GM12872 (cell line): ENCODE data around the gene ITGB4.

ENCODE experiments used
- CTCF ChIP-seq: IDR thresholded peaks from 3 replicates; pipeline ENCODE4 v1.5.1; 2011; ENCODE audit warnings: low read depth, mild to moderate bottlenecking, low read length, moderate library complexity; ENCODE audit not compliant: insufficient read depth

Gene ITGB4

GRCh38 chr17:75763613-75764416 lies 42.6 kb downstream of the ITGB4 start:
- no peak for TF ChIP-seq CTCF

DNA sequence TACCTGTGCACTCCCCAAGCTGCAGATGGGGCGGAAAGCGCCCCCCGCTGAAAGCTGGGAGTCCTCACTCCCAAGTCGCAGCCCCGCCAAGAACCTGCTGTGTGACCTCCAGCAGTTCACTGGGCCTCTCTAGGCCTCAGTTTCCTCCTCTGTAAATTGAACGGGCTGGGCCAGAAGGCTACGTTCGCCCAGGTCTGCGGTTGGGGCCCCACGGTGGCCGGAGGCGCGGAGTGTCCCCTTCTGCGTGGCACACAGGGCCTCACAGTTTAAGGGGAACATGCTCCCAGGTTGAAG lies 43.1 kb downstream of the ITGB4 start:
- no peak; the same call in 1 of the 3 replicates for TF ChIP-seq CTCF

GRCh38 chr17:75764711-75765421 lies 43.6 kb downstream of the ITGB4 start, which contains the start of gene GALK1:
TSS of gene GALK1 (minus strand) at chr17:75765192. CDS start at chr17:75765136, 56 bp downstream.
- TF ChIP-seq CTCF = peak; percentile 67; the same call in 1 of the 3 replicates

DNA sequence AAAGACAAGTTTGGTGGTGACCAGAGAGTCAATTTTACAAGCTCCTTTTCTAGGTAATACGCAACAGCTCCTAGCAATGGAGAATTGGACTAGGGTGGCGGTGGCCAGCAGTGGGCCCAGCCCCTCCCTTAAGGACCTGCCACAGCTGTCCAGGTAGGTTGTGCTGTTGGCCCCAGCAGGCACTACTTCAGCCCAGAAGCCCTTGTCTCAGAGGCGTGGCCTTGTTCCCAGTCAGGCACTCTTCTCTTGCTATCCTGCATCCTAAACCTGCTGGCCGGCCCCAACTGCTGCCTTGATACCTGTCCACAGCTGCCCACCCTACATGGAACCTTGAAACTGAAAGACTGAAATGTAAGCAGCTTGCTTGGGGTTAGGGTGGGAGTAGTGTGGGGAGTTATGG lies 44.7 kb downstream of the ITGB4 start:
- no peak for TF ChIP-seq CTCF

DNA sequence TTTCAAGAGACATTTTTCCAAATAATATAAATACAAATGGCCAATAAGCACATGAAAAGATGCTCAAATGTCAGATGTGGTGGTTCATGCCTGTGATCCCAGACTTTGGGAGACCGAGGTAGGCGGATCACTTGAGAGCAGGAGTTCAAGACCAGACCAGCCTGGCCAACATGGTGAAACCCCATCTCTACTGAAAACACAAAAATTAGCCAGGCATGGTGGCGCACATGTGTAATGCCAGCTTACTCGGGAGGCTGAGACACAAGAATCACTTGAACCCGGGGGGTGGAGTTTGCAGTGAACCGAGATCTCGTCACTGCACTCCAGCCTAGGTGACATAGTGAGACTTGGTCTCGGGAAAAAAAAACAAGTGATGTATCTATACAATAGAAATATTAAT lies 46.6 kb downstream of the ITGB4 start:
- TF ChIP-seq CTCF = no peak

GRCh38 chr17:75769536-75769935 lies 48.3 kb downstream of the ITGB4 start:
- TF ChIP-seq CTCF = no peak

DNA sequence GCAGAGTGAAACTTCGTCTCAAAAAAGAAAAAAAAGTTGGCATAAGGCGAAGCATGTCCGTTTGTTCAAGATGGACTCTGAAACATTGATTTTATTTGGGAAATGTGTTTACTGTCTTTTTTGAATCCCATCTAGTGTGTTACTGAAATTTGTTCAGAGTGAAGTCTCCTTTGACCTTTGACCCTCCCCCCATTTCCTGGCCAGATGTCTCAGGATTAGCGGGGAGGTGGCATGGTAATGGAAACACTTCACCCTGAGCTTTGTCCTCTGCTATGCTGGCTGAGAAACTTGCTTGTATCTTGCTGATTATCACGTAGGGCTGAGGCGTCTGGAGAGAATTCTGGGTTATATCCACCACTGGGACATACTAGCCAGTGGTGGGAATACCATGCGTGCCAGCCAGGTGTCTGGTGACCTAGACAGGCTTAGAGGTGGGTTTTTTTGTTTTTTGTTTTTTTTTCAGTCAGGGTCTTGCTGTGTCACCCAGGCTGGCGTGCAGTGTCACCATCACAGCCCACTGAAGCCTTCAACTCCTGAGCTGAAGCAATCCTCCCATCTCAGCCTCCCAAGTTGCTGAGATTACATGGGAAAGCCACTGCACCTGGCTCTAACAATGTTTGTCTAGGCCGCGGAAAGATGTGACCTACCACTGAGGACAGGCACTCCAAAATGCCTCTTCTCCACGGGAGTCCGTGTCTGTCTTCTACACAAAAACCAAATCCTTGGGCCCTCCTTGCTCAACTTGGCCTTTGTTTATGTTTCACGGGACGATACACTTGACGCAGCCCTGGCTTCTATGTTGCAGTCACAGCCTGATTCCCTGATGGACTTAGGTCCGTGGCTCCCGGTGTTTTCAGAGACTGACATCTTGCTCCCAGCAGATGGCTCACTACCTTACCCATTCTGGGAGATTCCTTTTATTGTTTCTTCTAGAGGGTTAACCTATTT lies 50.3 kb downstream of the ITGB4 start:
- TF ChIP-seq CTCF = no peak
